ENCODE results near the gene SSTR5.

GRCh38 chr16:1047123-1047522 lies 25.4 kb upstream of the SSTR5 start:
- TF ChIP-seq EP300 (IDR thresholded peaks at IDR 0.05) (no peak), POLR2AphosphoS5 (IDR thresholded peaks at IDR 0.05) (no peak)
- TF ChIP-seq, protein P1, sequence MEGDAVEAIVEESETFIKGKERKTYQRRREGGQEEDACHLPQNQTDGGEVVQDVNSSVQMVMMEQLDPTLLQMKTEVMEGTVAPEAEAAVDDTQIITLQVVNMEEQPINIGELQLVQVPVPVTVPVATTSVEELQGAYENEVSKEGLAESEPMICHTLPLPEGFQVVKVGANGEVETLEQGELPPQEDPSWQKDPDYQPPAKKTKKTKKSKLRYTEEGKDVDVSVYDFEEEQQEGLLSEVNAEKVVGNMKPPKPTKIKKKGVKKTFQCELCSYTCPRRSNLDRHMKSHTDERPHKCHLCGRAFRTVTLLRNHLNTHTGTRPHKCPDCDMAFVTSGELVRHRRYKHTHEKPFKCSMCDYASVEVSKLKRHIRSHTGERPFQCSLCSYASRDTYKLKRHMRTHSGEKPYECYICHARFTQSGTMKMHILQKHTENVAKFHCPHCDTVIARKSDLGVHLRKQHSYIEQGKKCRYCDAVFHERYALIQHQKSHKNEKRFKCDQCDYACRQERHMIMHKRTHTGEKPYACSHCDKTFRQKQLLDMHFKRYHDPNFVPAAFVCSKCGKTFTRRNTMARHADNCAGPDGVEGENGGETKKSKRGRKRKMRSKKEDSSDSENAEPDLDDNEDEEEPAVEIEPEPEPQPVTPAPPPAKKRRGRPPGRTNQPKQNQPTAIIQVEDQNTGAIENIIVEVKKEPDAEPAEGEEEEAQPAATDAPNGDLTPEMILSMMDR (IDR thresholded peaks at IDR 0.05): no peak
